NCI-H460 (cell line): ENCODE measurements around the gene SLC6A12. TPM values are rescaled to one million over a fixed set of nuclear protein-coding genes. Genes with fewer than 3 reads are reported as not detected.
"Not testable (repeated sequence)": the region's sequence is repeated elsewhere in the genome, so short reads cannot be mapped to it uniquely, and the experiment has no call there.

Experiments
- DNase-seq: peaks from one replicate; pipeline ENCODE4 v3.0.0-alpha.2; 2016; ENCODE audit warnings: low read depth; ENCODE audit errors: extremely low read depth
- total RNA-seq: library from RNA; depleted of rRNA; stranded (reverse); fragments of >200 nt; shearing (Covaris generic); gene quantifications from 2 replicates; pipeline ENCODE4 v1.2.3, GENCODE V29; 2014

SLC6A12 gene
- total RNA-seq, 1 experiment from 2014 or later: not detected

GRCh38 chr12:235967-236366 is 22.0 kb upstream of the SLC6A12 start:
- not testable (repeated sequence) for DNase-seq

GRCh38 chr12:234891-235415 is 21.0 kb upstream of the SLC6A12 start:
- no peak for DNase-seq

- no peak for DNase-seq
Observed at GRCh38 chr12:234019-234418, 20.1 kb upstream of the SLC6A12 start.

DNA sequence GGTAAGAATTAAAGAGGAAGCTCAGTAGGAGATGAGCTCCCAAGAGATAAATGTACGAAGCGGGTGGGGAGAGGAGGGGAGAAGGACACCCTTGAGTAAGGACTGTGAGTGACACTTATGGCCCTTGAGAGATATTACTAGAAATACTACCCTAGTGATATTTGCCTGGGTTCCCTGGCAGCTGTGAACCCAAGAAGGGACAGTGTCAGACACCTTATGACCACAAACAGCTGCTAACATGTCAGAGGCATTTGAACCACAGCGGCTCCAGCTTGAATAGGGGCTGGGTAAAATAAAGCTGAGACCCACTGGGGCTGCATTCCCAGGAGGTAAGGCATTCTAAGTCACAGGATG is 19.6 kb upstream of the SLC6A12 start:
- no peak for DNase-seq

GRCh38 chr12:232731-233614 is 19.0 kb upstream of the SLC6A12 start:
- no peak for DNase-seq

DNA sequence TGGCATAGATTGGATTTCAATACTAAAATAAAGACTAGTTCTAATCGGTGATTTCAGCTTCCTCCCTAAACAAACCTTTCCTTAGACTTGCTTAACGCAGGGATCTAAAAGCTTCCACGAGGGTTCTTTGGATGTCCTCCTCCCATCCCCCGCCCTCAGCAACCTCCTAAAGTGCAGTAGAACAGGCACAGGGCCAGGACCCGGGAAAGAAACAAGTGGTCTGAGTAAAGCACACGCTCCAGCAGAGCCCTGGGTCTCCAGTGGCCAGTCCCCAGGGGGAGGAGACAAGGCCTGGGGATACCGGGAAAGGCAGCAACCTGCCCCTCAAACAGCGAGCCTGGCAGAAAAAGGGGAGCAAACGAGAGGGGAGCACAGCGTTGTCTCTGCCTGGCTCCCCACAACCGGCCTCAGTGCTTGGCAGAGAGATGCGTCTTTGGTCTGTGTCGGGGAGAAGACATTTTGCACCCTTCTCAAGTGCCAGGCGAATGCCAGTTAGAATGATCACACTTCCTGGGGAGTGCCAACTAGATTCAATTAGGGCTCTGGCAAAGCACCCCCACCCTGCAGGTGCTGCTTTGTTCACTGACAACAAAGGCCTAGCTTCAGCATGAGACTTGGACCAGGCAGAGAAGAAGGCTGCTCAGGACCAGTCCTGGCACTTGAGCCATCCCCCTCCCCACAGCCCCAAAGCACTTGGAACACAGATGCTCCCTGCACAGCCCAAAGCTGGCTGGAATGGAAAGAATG is 17.1 kb upstream of the SLC6A12 start:
- DNase-seq: no peak

GRCh38 chr12:229441-230191 is 15.7 kb upstream of the SLC6A12 start:
- DNase-seq: no peak

DNA sequence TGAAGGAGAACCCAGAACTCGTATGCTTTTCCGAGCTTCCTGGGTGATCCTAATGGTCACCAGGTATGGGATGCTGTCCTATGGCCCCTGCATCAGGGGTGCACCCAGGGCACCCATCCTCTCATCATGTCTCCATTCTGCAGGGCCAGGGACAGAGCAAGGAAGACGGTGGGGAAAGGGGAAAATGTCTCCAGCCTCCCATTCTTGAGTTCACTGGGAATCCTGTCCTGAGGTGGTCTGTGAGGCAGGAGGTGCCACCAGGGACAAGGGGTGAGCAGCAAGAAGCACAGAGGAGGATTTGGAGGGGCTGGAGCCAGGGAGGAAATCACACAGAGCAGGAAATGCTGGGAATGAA is 14.9 kb upstream of the SLC6A12 start:
- DNase-seq: no peak

GRCh38 chr12:227923-228845 is 14.2 kb upstream of the SLC6A12 start:
- DNase-seq: no peak

GRCh38 chr12:227286-227915 is 13.4 kb upstream of the SLC6A12 start:
- DNase-seq: no peak

DNA sequence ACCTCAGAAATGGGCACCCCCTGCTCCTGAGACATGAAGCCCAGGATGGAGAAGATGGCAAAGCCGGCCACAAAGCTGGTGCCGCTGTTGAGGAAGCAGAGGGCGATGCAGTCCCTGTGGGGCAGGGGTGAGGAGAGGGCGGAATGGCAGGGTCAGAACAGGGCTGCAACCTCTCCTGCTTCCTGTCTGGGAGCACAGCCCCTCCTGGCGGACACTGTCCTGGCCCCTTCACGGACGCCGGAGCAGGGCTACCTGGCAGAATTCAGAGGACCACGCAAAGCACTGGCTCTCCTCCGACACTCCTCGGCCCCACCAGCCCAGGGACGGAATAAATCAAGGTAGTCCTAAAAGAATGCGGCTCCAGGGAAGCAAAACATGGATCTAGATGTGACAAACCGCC is 12.4 kb upstream of the SLC6A12 start:
- DNase-seq: no peak

GRCh38 chr12:225012-225411 is 11.1 kb upstream of the SLC6A12 start:
- DNase-seq: no peak

GRCh38 chr12:224330-224729 is 10.4 kb upstream of the SLC6A12 start:
- DNase-seq: no peak

DNA sequence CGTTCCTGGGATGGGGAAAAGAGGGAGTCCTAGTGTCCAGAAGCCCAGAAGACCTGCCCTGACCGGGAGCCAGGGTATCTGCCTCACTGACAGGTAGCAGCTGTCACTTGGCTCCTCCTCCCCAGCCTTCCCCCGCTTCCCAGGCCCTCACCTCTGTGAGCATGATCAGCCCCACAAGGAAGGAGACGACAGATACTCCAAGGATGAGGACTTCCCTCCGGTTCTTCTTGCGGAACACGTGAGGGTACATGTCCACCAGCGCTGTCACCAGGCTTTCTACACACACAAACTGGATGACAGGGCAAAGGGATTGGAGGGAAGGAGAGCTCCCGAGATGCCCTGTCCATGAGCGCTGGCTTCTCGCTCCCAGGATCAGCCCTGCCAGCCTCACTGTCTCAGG is 9.9 kb upstream of the SLC6A12 start:
- DNase-seq: no peak

GRCh38 chr12:221736-222135 is 7.8 kb upstream of the SLC6A12 start:
- DNase-seq: no peak

GRCh38 chr12:220946-221550 is 7.1 kb upstream of the SLC6A12 start:
- no peak for DNase-seq

GRCh38 chr12:220491-220890 is 6.5 kb upstream of the SLC6A12 start:
- no peak for DNase-seq

DNA sequence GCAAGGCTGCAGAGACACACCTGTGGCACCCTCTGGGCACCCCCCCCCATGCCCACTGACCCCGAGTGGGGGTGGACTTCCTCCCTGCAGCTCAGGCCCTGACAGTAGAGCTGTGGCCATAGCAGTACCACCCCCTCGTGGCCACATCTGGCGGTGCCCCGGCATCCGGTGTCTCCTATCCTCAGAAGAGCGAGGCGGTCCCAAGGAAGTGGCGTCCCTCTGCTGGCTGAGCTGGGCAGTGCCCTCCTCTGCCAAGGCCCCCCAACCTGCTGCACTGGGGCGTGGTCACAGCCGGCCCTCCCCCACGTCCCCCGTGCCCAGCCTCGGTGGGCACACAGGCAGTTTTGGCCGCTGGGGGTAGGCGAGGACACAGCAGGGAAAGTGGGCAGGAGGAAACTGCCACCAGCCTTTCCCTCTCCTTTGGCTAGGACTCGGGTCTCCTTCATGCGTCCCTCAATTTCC is 6.0 kb upstream of the SLC6A12 start:
- DNase-seq: peak; percentile 51
